GM12892 (cell line): ENCODE measurements around the gene FAM217A.

ENCODE experiments used
- POLR2A ChIP-seq: IDR thresholded peaks from 2 replicates; pipeline ENCODE4 v1.6.1; 2011; ENCODE audit warnings: low read depth, low read length, control low read depth
- TAF1 ChIP-seq: IDR thresholded peaks from 2 replicates; pipeline ENCODE4 v1.6.1; 2011; ENCODE audit warnings: low read depth, mild to moderate bottlenecking, control low read depth, low read length, borderline replicate concordance

DNA sequence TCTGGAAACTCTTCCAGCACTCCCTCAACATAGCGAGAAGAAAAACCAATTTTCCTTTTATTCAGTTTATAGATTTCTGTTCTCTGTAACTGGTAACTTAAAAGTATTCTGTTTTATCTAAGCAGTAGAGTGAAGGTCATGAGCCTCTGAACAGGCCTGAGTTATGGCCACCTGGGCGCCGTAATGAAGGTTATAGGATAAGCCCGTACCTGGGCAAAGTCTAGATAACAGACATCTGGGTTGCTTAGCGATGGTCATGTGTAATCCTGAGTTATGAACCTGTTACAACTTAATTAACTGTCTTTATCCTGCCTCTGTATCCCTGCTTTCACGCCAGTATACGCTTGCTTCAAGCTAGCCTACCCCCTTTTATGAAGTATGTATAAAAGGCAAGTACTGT lies 13.0 kb upstream of the FAM217A start:
- TF ChIP-seq POLR2A = no peak
- TF ChIP-seq TAF1 = no peak
